ENCODE measurements around the gene PLCXD3.

DNA sequence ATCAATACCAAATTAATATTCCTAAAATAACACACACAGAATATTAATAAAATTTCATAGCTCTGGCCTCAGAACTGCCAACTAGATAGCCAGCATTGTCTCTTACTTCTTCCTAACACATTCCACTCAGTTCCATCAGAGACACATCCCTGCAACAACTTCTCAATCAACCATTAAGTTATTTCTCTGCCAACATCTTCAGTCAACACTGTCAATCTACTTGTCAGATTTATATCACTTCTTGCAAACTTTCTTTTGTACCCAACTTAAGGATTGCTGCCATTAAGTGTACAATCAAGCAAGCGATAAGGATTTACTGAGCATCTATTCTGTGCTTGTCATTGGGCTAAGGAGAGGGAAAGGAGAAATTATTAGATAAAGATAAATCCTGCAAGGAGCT lies 50.8 kb downstream of the PLCXD3 start:
- TF ChIP-seq POLR2A (IDR thresholded peaks at IDR 0.05; ENCODE audit: low read depth, low read length) (no peak), TAF1 (IDR thresholded peaks at IDR 0.05; ENCODE audit: borderline replicate concordance, low read depth, low read length) (no peak)

All from GM12892 (cell line).